SK-N-SH treated with all-trans-retinoic acid at 6 μM for 48 hours (cell line): Measurements from ENCODE around the gene TIAM2.

Experiments
- ATAC-seq: fragments of 200-7000 bp; cut with Tn5 transposase; 3 replicates; pipeline ENCODE4 v1.9.1; 2020; ENCODE audit warnings: mild to moderate bottlenecking, moderate library complexity
- ARNTL ChIP-seq: fragments of 450-650 bp; formaldehyde crosslinking; IDR thresholded peaks from 2 replicates; pipeline ENCODE4 v1.5.0; 2020; ENCODE audit warnings: low read depth, mild to moderate bottlenecking, moderate library complexity, borderline replicate concordance
- BACH2 ChIP-seq: fragments of 250-450 bp; sonication (Bioruptor Pico); IDR thresholded peaks from 2 replicates; pipeline ENCODE4 v1.9.0; 2021; ENCODE audit warnings: mild to moderate bottlenecking, borderline replicate concordance
- CSDC2 ChIP-seq: fragments of 250-450 bp; sonication (Bioruptor Pico); IDR thresholded peaks from 2 replicates; pipeline ENCODE4 v1.5.0; 2020; ENCODE audit warnings: mild to moderate bottlenecking, moderate library complexity
- CSRNP3 ChIP-seq: fragments of 250-450 bp; sonication (Bioruptor Pico); IDR thresholded peaks from 2 replicates; pipeline ENCODE4 v1.5.1; 2021; ENCODE audit warnings: mild to moderate bottlenecking, moderate library complexity
- ESRRG ChIP-seq: fragments of 250-450 bp; sonication (Bioruptor Pico); IDR thresholded peaks from 2 replicates; pipeline ENCODE4 v1.6.1; 2021; ENCODE audit warnings: mild to moderate bottlenecking
- GLIS3 ChIP-seq: fragments of 250-450 bp; sonication (Bioruptor Pico); IDR thresholded peaks from 2 replicates; pipeline ENCODE4 v1.5.0; 2020; ENCODE audit warnings: mild to moderate bottlenecking, moderate library complexity
- ISL1 ChIP-seq: fragments of 250-450 bp; sonication (Bioruptor Pico); IDR thresholded peaks from 2 replicates; pipeline ENCODE4 v2.1.2; 2022; ENCODE audit warnings: mild to moderate bottlenecking, moderate library complexity
- OSR1 ChIP-seq: fragments of 250-450 bp; sonication (Bioruptor Pico); IDR thresholded peaks from 2 replicates; pipeline ENCODE4 v1.8.0; 2022; ENCODE audit warnings: moderate library complexity, mild to moderate bottlenecking, inconsistent platforms
- PPARA ChIP-seq: fragments of 250-450 bp; sonication (Bioruptor Pico); IDR thresholded peaks from 2 replicates; pipeline ENCODE4 v1.5.0; 2020; ENCODE audit warnings: mild to moderate bottlenecking, borderline replicate concordance
- RARB ChIP-seq: fragments of 250-450 bp; sonication (Bioruptor Pico); IDR thresholded peaks from 2 replicates; pipeline ENCODE4 v1.8.0; 2021; ENCODE audit warnings: mild to moderate bottlenecking, moderate library complexity
- SNAI2 ChIP-seq: fragments of 250-450 bp; sonication (Bioruptor Pico); IDR thresholded peaks from 2 replicates; pipeline ENCODE4 v1.5.0; 2020; ENCODE audit warnings: mild to moderate bottlenecking, moderate library complexity
- TCF4 ChIP-seq: fragments of 250-450 bp; sonication (Bioruptor Pico); IDR thresholded peaks from 2 replicates; pipeline ENCODE4 v1.8.0; 2021; ENCODE audit warnings: mild to moderate bottlenecking, moderate library complexity, borderline replicate concordance
- TOX ChIP-seq: fragments of 250-450 bp; sonication (Bioruptor Pico); IDR thresholded peaks from 2 replicates; pipeline ENCODE4 v1.8.0; 2021; ENCODE audit warnings: mild to moderate bottlenecking, moderate library complexity, borderline replicate concordance
- ZC3H10 ChIP-seq: fragments of 250-450 bp; sonication (Bioruptor Pico); IDR thresholded peaks from 2 replicates; pipeline ENCODE4 v1.5.1; 2021; ENCODE audit warnings: mild to moderate bottlenecking, moderate library complexity
- ZFP3 ChIP-seq: fragments of 250-450 bp; sonication (Bioruptor Pico); IDR thresholded peaks from 2 replicates; pipeline ENCODE4 v1.5.0; 2020; ENCODE audit warnings: mild to moderate bottlenecking, moderate library complexity
- ZFP30 ChIP-seq: fragments of 450-650 bp; formaldehyde crosslinking; IDR thresholded peaks from 2 replicates; pipeline ENCODE4 v1.5.0; 2022; ENCODE audit warnings: mild to moderate bottlenecking, moderate library complexity
- ZNF565 ChIP-seq: fragments of 450-650 bp; formaldehyde crosslinking; conservative IDR thresholded peaks from 2 replicates; pipeline ENCODE4 v1.5.0; 2020; ENCODE audit warnings: low read depth, mild to moderate bottlenecking, moderate library complexity
- ZNF8 ChIP-seq: fragments of 450-650 bp; formaldehyde crosslinking; IDR thresholded peaks from 2 replicates; pipeline ENCODE4 v1.5.0; 2020; ENCODE audit warnings: mild to moderate bottlenecking, moderate library complexity
- TF ChIP-seq, protein P1 (sequence below): fragments of 250-450 bp; sonication (Bioruptor Pico); IDR thresholded peaks from 2 replicates; pipeline ENCODE4 v1.8.0; 2021; ENCODE audit warnings: low read depth, mild to moderate bottlenecking, moderate library complexity, borderline replicate concordance
- TF ChIP-seq, protein P2 (sequence below): fragments of 250-450 bp; sonication (Bioruptor Pico); IDR thresholded peaks from 2 replicates; pipeline ENCODE4 v1.5.0; 2020; ENCODE audit warnings: mild to moderate bottlenecking, moderate library complexity
- TF ChIP-seq, protein P3 (sequence below): fragments of 250-450 bp; sonication (Bioruptor Pico); IDR thresholded peaks from 2 replicates; pipeline ENCODE4 v1.5.1; 2020; ENCODE audit warnings: low read depth, mild to moderate bottlenecking, moderate library complexity

The TIAM2 gene

DNA sequence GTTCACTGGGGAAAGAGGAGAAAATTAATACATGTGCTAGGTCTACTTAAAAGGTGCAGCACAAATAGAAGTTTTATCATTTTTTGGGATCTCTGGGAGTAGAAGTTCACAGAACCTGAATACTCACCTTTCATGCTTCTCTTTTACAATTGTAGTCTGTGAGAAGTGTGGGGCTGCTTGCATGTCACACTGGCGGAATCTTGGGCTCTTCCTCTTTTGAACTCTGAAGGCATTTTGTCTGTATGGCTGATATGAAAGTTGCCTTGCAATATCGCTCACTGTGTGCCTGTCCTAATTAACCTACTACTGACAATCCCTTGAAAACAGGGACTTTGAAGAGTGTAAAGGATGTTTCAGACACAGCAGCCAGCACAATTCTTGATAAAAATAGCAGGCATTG is 202.8 kb downstream of the TIAM2 start:
- TF ChIP-seq ZNF8 (CRISPR knock-in tag), result no peak
- TF ChIP-seq ZC3H10 (CRISPR knock-in tag), result no peak
- no peak for TF ChIP-seq ESRRG (CRISPR knock-in tag)
- TF ChIP-seq OSR1, result no peak
- TF ChIP-seq TCF4 (CRISPR knock-in tag), result no peak
- TF ChIP-seq CSDC2 (CRISPR knock-in tag), result no peak
- TF ChIP-seq, protein P1, sequence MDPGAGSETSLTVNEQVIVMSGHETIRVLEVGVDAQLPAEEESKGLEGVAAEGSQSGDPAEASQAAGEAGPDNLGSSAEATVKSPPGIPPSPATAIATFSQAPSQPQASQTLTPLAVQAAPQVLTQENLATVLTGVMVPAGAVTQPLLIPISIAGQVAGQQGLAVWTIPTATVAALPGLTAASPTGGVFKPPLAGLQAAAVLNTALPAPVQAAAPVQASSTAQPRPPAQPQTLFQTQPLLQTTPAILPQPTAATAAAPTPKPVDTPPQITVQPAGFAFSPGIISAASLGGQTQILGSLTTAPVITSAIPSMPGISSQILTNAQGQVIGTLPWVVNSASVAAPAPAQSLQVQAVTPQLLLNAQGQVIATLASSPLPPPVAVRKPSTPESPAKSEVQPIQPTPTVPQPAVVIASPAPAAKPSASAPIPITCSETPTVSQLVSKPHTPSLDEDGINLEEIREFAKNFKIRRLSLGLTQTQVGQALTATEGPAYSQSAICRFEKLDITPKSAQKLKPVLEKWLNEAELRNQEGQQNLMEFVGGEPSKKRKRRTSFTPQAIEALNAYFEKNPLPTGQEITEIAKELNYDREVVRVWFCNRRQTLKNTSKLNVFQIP (CRISPR knock-in tag), result no peak
- ATAC-seq, result no peak

DNA sequence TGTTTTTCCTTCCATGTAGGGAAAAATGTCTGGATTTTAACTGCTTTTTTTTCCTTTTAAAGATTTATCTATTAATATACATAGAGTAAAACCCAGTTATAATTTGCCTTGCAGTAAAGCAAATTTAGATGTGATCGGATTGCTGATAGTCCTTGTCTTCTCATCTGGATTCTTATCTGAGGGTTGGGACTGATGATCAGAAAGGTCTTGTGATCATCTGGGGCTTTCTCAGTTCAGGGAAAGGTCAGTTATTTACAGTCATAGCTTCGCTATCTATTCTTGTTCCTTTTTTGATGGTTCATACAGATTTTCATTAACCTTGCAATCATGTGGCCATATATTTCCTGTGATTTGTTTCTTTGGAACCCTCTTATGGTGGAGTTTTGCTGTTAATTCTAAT is 204.9 kb downstream of the TIAM2 start:
- TF ChIP-seq TCF4 (CRISPR knock-in tag) (peak; percentile 64; the same call in 1 of the 2 replicates), ESRRG (CRISPR knock-in tag) (no peak), ARNTL (CRISPR knock-in tag) (no peak), SNAI2 (CRISPR knock-in tag) (no peak; the same call in 1 of the 2 replicates), ZNF565 (CRISPR knock-in tag) (no peak), ZC3H10 (CRISPR knock-in tag) (no peak), ISL1 (CRISPR knock-in tag) (peak; percentile 67), CSDC2 (CRISPR knock-in tag) (no peak), RARB (CRISPR knock-in tag) (no peak), TOX (CRISPR knock-in tag) (no peak)
- TF ChIP-seq, protein P2, sequence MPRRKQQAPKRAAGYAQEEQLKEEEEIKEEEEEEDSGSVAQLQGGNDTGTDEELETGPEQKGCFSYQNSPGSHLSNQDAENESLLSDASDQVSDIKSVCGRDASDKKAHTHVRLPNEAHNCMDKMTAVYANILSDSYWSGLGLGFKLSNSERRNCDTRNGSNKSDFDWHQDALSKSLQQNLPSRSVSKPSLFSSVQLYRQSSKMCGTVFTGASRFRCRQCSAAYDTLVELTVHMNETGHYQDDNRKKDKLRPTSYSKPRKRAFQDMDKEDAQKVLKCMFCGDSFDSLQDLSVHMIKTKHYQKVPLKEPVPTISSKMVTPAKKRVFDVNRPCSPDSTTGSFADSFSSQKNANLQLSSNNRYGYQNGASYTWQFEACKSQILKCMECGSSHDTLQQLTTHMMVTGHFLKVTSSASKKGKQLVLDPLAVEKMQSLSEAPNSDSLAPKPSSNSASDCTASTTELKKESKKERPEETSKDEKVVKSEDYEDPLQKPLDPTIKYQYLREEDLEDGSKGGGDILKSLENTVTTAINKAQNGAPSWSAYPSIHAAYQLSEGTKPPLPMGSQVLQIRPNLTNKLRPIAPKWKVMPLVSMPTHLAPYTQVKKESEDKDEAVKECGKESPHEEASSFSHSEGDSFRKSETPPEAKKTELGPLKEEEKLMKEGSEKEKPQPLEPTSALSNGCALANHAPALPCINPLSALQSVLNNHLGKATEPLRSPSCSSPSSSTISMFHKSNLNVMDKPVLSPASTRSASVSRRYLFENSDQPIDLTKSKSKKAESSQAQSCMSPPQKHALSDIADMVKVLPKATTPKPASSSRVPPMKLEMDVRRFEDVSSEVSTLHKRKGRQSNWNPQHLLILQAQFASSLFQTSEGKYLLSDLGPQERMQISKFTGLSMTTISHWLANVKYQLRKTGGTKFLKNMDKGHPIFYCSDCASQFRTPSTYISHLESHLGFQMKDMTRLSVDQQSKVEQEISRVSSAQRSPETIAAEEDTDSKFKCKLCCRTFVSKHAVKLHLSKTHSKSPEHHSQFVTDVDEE (CRISPR knock-in tag), result no peak
- 0 out of 3 replicates have a peak, but pooled peaks have one; percentile 4 for ATAC-seq

DNA sequence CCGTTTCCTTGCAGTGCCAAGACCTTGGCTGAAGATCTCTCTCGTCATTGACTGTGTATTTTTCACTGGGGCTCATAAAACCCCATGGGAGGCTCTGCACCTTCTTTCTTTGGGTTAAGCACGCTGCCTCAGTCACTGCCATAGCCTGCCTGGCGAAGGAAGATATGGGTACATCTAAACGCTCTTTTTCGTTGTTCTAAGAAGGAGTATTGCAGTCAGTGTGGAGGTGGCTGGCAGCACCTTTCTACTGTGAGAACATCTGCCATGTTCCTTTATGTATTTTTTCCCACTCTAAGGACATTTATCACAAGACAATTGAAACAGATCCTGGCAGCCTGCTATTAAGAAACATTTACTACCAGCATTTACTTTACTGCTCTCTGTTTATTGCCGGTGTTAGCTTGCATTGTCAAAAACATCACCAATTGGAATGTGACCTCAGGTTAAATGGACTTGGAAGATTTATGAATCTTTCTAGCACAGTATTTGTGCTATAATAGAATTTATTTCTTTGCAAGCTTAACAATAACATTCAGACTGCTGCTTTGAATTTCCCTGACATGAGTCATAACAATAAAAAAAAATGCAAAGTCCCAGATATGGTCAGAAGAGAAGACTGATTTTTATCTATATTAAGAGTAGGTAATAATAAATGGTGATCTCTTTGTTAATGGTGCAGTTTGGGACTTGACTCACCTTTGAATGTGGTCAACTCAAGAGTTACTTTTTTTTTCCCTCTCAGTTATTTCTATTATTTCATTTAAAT is 206.5 kb downstream of the TIAM2 start:
- ATAC-seq, result peak; percentile 85
- TF ChIP-seq RARB (CRISPR knock-in tag) (peak; percentile 70; the same call in 1 of the 2 replicates), ARNTL (CRISPR knock-in tag) (no peak), SNAI2 (CRISPR knock-in tag) (no peak), PPARA (CRISPR knock-in tag) (no peak), OSR1 (no peak), ZNF565 (CRISPR knock-in tag) (no peak), TOX (CRISPR knock-in tag) (peak; percentile 82), CSRNP3 (CRISPR knock-in tag) (peak; percentile 81), ESRRG (CRISPR knock-in tag) (no peak), BACH2 (CRISPR knock-in tag) (no peak), ISL1 (CRISPR knock-in tag) (peak; percentile 97), CSDC2 (CRISPR knock-in tag) (0 out of 2 replicates have a peak, but pooled peaks have one; percentile 24), TCF4 (CRISPR knock-in tag) (peak; percentile 43; the same call in 1 of the 2 replicates), ZFP30 (CRISPR knock-in tag) (no peak), GLIS3 (no peak), ZFP3 (CRISPR knock-in tag) (no peak; the same call in 1 of the 2 replicates), ZNF8 (CRISPR knock-in tag) (peak; percentile 27; the same call in 1 of the 2 replicates), ZC3H10 (CRISPR knock-in tag) (peak; percentile 30; the same call in 1 of the 2 replicates)
- TF ChIP-seq, protein P2 (CRISPR knock-in tag), result peak; percentile 54; the same call in 1 of the 2 replicates
- TF ChIP-seq, protein P1 (CRISPR knock-in tag), result 0 out of 2 replicates have a peak, but pooled peaks have one; percentile 69
- TF ChIP-seq, protein P3, sequence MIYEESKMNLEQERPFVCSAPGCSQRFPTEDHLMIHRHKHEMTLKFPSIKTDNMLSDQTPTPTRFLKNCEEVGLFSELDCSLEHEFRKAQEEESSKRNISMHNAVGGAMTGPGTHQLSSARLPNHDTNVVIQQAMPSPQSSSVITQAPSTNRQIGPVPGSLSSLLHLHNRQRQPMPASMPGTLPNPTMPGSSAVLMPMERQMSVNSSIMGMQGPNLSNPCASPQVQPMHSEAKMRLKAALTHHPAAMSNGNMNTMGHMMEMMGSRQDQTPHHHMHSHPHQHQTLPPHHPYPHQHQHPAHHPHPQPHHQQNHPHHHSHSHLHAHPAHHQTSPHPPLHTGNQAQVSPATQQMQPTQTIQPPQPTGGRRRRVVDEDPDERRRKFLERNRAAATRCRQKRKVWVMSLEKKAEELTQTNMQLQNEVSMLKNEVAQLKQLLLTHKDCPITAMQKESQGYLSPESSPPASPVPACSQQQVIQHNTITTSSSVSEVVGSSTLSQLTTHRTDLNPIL (CRISPR knock-in tag), result peak; percentile 81
